SKM-1 treated with dmso at 0.1 percent for 144 hours (cell line): Measurements from ENCODE around the gene FAM50B.

Experiments
- DNase-seq: peaks from one replicate; lab custom pipeline; 2025; ENCODE audit not compliant: unreplicated experiment; lab: John Stamatoyannopoulos, UW

FAM50B gene

GRCh38 chr6:3893487-3893886 is 44.3 kb downstream of the FAM50B start:
- no peak for DNase-seq

- DNase-seq, result no peak
These were observed 44.7 kb downstream of the FAM50B start for GRCh38 chr6:3893917-3894316.

- DNase-seq, result no peak
These were observed 45.6 kb downstream of the FAM50B start for GRCh38 chr6:3894590-3895311.

GRCh38 chr6:3895312-3895653 is 46.1 kb downstream of the FAM50B start:
- no peak for DNase-seq

- no peak for DNase-seq
These were observed 46.6 kb downstream of the FAM50B start for GRCh38 chr6:3895805-3896204.

GRCh38 chr6:3898265-3898994 is 49.3 kb downstream of the FAM50B start:
- DNase-seq, result no peak

GRCh38 chr6:3899061-3899460 is 49.9 kb downstream of the FAM50B start:
- no peak for DNase-seq

GRCh38 chr6:3899970-3900439 is 50.8 kb downstream of the FAM50B start:
- DNase-seq, result no peak
